ENCODE results near the gene GRK2. TPM values are rescaled to one million over a fixed set of nuclear protein-coding genes. Genes with fewer than 3 reads are reported as not detected.
A peak's percentile ranks its signal among the peaks of the same experiment; 100 is the strongest.

Gene GRK2
- total RNA-seq, 1 experiment from 2014 or later: 39.3 TPM

- DNase-seq (ENCODE audit: low read depth): no peak
These were observed 16.0 kb downstream of the GRK2 start for GRCh38 chr11:67282155-67282875.

GRCh38 chr11:67282876-67283371 lies 16.7 kb downstream of the GRK2 start:
- no peak for DNase-seq (ENCODE audit: low read depth)

- DNase-seq (ENCODE audit: low read depth): no peak
These were observed 17.2 kb downstream of the GRK2 start for GRCh38 chr11:67283481-67283963.

DNA sequence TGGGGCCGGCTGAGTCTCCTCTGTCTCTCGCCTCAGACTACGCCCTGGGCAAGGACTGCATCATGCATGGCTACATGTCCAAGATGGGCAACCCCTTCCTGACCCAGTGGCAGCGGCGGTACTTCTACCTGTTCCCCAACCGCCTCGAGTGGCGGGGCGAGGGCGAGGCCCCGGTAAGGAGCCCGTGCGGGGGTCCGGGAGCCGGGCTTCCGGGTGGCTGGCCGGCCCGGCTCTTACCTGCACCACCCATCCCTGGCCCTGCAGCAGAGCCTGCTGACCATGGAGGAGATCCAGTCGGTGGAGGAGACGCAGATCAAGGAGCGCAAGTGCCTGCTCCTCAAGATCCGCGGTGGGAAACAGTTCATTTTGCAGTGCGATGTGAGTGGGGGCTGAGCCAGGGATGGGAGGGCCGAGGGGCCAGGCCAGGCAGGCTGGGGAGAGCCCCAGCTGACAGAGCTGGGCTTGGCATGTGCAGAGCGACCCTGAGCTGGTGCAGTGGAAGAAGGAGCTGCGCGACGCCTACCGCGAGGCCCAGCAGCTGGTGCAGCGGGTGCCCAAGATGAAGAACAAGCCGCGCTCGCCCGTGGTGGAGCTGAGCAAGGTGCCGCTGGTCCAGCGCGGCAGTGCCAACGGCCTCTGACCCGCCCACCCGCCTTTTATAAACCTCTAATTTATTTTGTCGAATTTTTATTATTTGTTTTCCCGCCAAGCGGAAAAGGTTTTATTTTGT lies 18.7 kb downstream of the GRK2 start:
- no peak for DNase-seq (ENCODE audit: low read depth)

DNA sequence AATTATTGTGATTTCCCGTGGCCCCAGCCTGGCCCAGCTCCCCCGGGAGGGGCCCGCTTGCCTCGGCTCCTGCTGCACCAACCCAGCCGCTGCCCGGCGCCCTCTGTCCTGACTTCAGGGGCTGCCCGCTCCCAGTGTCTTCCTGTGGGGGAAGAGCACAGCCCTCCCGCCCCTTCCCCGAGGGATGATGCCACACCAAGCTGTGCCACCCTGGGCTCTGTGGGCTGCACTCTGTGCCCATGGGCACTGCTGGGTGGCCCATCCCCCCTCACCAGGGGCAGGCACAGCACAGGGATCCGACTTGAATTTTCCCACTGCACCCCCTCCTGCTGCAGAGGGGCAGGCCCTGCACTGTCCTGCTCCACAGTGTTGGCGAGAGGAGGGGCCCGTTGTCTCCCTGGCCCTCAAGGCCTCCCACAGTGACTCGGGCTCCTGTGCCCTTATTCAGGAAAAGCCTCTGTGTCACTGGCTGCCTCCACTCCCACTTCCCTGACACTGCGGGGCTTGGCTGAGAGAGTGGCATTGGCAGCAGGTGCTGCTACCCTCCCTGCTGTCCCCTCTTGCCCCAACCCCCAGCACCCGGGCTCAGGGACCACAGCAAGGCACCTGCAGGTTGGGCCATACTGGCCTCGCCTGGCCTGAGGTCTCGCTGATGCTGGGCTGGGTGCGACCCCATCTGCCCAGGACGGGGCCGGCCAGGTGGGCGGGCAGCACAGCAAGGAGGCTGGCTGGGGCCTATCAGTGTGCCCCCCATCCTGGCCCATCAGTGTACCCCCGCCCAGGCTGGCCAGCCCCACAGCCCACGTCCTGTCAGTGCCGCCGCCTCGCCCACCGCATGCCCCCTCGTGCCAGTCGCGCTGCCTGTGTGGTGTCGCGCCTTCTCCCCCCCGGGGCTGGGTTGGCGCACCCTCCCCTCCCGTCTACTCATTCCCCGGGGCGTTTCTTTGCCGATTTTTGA lies 19.5 kb downstream of the GRK2 start:
- DNase-seq (ENCODE audit: low read depth): no peak

DNA sequence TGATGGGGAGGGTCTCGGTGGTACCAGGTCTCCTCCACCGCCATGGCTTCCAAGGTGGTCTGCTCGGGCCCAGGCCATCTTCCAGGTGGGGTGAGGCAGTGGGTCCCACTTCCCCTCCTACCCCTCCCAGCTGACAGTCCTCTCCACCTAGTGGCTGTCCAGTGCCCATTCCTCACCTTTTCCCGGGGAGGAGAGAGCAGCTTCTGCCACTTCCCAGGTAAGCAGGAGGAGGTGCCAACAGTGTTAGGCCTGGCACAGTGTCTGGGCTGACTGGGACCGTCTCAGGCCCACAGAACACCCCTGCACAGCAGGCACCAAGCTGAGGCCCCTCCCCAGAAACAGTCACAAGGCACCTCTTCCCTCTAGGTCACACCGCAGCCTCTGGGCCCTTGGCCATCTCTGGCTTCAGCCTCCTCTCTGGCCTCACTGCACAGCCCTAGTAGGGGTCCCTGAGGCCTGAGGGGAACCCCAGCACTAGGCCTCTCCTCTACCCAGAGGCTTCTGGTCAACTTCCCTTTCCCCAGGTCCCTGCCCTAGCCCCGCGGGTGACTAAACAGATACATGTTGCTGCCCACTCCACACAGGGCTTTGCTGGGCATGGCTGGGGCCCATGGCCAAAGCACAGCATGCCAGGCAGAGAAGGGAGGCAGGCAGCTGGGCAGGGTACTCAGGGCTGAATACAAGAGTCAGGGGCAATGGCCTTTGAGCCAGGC lies 20.5 kb downstream of the GRK2 start:
- DNase-seq (ENCODE audit: low read depth): no peak

GRCh38 chr11:67287355-67288197 lies 21.3 kb downstream of the GRK2 start:
- no peak for DNase-seq (ENCODE audit: low read depth)

GRCh38 chr11:67288198-67288451 lies 21.9 kb downstream of the GRK2 start:
- no peak for DNase-seq (ENCODE audit: low read depth)

- peak; percentile 85 for DNase-seq (ENCODE audit: low read depth)
These were observed 22.4 kb downstream of the GRK2 start for GRCh38 chr11:67288452-67289225.

DNA sequence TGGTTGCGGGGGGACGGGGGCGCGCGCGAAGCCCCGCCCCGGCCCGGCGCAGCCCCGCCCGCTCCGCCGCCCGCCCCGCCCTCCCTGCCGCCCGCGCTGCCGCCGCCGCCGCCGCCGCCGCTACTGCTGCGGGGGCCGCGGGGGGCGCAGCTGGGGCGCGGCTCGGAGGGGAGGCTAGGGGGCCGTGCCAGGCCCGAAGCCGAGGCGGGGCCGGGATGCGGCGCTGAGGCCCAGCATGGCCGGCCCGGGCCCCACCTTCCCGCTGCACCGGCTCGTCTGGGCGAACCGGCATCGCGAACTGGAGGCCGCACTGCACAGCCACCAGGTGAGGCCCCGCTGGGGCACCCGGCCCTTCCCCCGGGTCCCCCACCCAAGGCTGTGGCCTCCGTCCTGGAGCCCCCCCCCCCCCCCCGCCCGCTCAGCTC lies 23.0 kb downstream of the GRK2 start, which contains the start of gene ANKRD13D:
TSS of gene ANKRD13D (plus strand) at position 78 of the 425 bp plus-strand sequence. CDS start at position 236, 158 bp downstream.
- DNase-seq (ENCODE audit: low read depth): no peak

GRCh38 chr11:67289651-67290479 lies 23.6 kb downstream of the GRK2 start:
- DNase-seq (ENCODE audit: low read depth): no peak

GRCh38 chr11:67290801-67291200 lies 24.5 kb downstream of the GRK2 start:
- no peak for DNase-seq (ENCODE audit: low read depth)

GRCh38 chr11:67291481-67292381 lies 25.5 kb downstream of the GRK2 start:
- DNase-seq (ENCODE audit: low read depth): no peak

- no peak for DNase-seq (ENCODE audit: low read depth)
These were observed 26.4 kb downstream of the GRK2 start for GRCh38 chr11:67292671-67293070.

- peak; percentile 82 for DNase-seq (ENCODE audit: low read depth)
These were observed 26.8 kb downstream of the GRK2 start for GRCh38 chr11:67293090-67293489.

- DNase-seq (ENCODE audit: low read depth): no peak
These were observed 29.6 kb downstream of the GRK2 start for GRCh38 chr11:67295846-67296245.

GRCh38 chr11:67298786-67299185 lies 32.5 kb downstream of the GRK2 start:
- no peak for DNase-seq (ENCODE audit: low read depth)

All from M059J (cell line).